Astrocyte (in vitro differentiated cells and primary cell): ENCODE measurements around the gene POLR2L. TPM values are rescaled to one million over a fixed set of nuclear protein-coding genes. Genes with fewer than 3 reads are reported as not detected.

Experiments
- DNase-seq: peaks from one replicate; pipeline ENCODE4 v3.0.0-alpha.2; 2010; ENCODE audit warnings: low read depth
- FAIRE-seq: peaks from 2 replicates; lab custom pipeline; 2011; peaks lifted over from hg19 to GRCh38; lab: Jason Lieb, UNC
- H2AFZ ChIP-seq: 2 replicates; pipeline ENCODE4 v1.6.0; 2012; ENCODE audit warnings: low read depth, low read length, inconsistent platforms
- H3K27ac ChIP-seq: 2 replicates; pipeline ENCODE4 v1.5.1; 2011; ENCODE audit warnings: low read depth, low read length, inconsistent platforms
- H3K27me3 ChIP-seq: 2 replicates; pipeline ENCODE4 v1.6.0; 2011; ENCODE audit warnings: low read length, inconsistent platforms; ENCODE audit not compliant: insufficient read depth
- H3K36me3 ChIP-seq: 2 replicates; pipeline ENCODE4 v1.5.1; 2011; ENCODE audit warnings: low read length, inconsistent platforms; ENCODE audit not compliant: insufficient read depth
- H3K4me1 ChIP-seq: 2 replicates; pipeline ENCODE4 v1.5.1; 2011; ENCODE audit warnings: low read length, inconsistent platforms; ENCODE audit not compliant: insufficient read depth
- H3K4me2 ChIP-seq: 2 replicates; pipeline ENCODE4 v1.6.0; 2012; ENCODE audit warnings: low read length, inconsistent platforms
- H3K4me3 ChIP-seq: 2 replicates; pipeline ENCODE4 v1.5.1; 2011; ENCODE audit warnings: low read depth, mild to moderate bottlenecking, low read length, inconsistent platforms; ENCODE audit not compliant: insufficient read depth
- H3K79me2 ChIP-seq: 2 replicates; pipeline ENCODE4 v1.6.0; 2012; ENCODE audit warnings: mild to moderate bottlenecking, low read length, inconsistent platforms; ENCODE audit not compliant: insufficient read depth
- H3K9ac ChIP-seq: 2 replicates; pipeline ENCODE4 v1.6.0; 2012; ENCODE audit warnings: mild to moderate bottlenecking, low read length, inconsistent platforms
- H3K9me3 ChIP-seq: 2 replicates; pipeline ENCODE4 v1.5.1; 2012; ENCODE audit warnings: low read depth, mild to moderate bottlenecking, low read length, inconsistent platforms; ENCODE audit not compliant: insufficient read depth
- H4K20me1 ChIP-seq: 2 replicates; pipeline ENCODE4 v1.6.0; 2012; ENCODE audit warnings: low read length, inconsistent platforms; ENCODE audit not compliant: insufficient read depth
- H3K27ac Mint-ChIP-seq: one replicate; pipeline ENCODE4 v1.8.0; 2021; ENCODE audit warnings: mild to moderate bottlenecking, mixed read lengths; ENCODE audit not compliant: unreplicated experiment
- H3K27me3 Mint-ChIP-seq: one replicate; pipeline ENCODE4 v1.8.0; 2021; ENCODE audit warnings: low read depth, mixed read lengths; ENCODE audit not compliant: unreplicated experiment
- H3K36me3 Mint-ChIP-seq: one replicate; pipeline ENCODE4 v1.8.0; 2021; ENCODE audit warnings: low read depth, mixed read lengths; ENCODE audit not compliant: unreplicated experiment
- H3K4me1 Mint-ChIP-seq: one replicate; pipeline ENCODE4 v1.8.0; 2021; ENCODE audit warnings: low read depth, mixed read lengths; ENCODE audit not compliant: unreplicated experiment
- H3K4me3 Mint-ChIP-seq: one replicate; pipeline ENCODE4 v1.8.0; 2021; ENCODE audit warnings: mild to moderate bottlenecking, moderate library complexity, mixed read lengths; ENCODE audit not compliant: unreplicated experiment
- H3K9me3 Mint-ChIP-seq: one replicate; pipeline ENCODE4 v1.8.0; 2021; ENCODE audit warnings: mild to moderate bottlenecking, mixed read lengths; ENCODE audit not compliant: unreplicated experiment
- EZH2 ChIP-seq: IDR thresholded peaks from 2 replicates; pipeline ENCODE4 v1.6.1; 2012; ENCODE audit warnings: mild to moderate bottlenecking, low read length, inconsistent platforms; ENCODE audit not compliant: insufficient read depth
- total RNA-seq: library from RNA; stranded (reverse); gene quantifications from 2 replicates; pipeline ENCODE4 v1.2.1, GENCODE V29; 2021
- TF ChIP-seq, protein P1 (sequence below): IDR thresholded peaks from 2 replicates; pipeline ENCODE4 v1.5.1; 2011; ENCODE audit warnings: low read depth, mild to moderate bottlenecking, inconsistent platforms, low read length, moderate library complexity; ENCODE audit not compliant: insufficient read depth

POLR2L gene
- total RNA-seq, 1 donor from 2014 or later = 212 TPM

DNA sequence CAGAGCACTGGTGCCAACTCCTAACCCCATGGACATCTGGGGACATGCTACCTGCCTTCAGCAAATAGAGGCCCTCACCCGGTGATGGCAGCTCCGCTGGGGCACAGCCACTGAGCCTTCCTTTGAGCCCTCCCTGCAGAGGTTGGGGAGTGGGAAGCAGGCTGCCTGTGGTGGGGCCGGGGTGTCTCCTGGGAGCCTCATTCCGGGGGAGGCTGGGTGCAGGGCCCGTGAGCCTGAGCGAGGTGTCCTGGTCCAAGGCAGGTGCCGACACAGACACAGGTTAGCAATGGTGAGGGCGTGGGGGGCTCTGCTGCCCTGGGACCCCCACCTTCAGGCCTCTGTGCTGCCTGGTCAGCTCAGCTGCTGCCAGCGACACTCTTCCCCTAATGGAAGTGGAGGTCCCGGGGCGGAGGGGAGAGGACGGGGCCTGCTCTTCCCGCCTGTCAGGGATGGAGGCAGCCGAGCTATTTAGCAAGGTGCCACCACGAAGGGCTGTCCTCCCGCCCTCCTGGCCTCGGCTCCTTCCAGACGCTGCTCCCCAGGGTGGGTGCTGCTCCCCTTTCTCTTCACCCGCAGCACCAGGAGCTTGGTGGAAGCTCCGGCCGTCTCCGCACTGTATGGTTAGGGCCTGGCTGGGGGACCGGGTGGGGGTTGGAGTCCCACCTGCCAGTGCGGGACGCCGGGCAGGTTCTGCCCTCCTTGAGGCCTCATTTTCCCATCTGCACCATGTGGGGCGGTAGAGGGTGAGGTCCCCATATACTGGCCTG, 11.5 kb upstream of the POLR2L start:
- H3K4me3 ChIP-seq = no peak overlapping the region
- H3K4me1 ChIP-seq = peaks cover 5% of the 10 kb centered on the region
- H2AFZ ChIP-seq = no peak overlapping the region

DNA sequence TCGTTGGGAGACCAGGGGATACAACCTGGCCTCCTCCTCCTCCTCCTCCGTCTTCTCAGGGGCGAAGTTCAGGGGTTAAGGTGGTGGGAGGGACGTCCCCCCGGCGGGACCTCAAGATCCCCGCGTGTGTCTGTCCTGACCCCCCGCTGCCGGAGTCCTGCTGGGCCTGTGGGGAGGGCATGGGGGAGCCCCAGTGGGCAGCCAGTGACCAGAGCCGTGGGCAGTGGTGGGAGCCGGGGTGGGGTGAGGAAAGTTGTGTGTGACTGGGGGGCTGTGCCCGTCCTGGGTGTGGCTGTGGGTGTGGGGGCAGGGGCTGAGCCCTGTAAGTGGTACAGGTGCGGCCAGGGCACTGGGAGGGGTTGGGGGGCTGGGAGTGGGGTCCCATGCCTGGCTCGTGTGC, 10.4 kb upstream of the POLR2L start:
- Histone ChIP-seq H3K4me2 (no peak overlapping the region), H3K4me3 (no peak overlapping the region), H2AFZ (no peak overlapping the region), H3K79me2 (peaks cover 6% of the 10 kb centered on the region), H3K9ac (no peak overlapping the region), H4K20me1 (peaks cover 90% of the 10 kb centered on the region), H3K36me3 (no peaks in the 10 kb centered on the region), H3K9me3 (no peaks in the 10 kb centered on the region), H3K4me1 (peaks cover 9% of the 10 kb centered on the region), H3K27ac (no peak overlapping the region), H3K27me3 (no peaks in the 10 kb centered on the region)
- peaks cover 2% of the 10 kb centered on the region for H3K36me3 Mint-ChIP-seq
- FAIRE-seq = no peak
- no peak for TF ChIP-seq EZH2
- TF ChIP-seq, protein P1, sequence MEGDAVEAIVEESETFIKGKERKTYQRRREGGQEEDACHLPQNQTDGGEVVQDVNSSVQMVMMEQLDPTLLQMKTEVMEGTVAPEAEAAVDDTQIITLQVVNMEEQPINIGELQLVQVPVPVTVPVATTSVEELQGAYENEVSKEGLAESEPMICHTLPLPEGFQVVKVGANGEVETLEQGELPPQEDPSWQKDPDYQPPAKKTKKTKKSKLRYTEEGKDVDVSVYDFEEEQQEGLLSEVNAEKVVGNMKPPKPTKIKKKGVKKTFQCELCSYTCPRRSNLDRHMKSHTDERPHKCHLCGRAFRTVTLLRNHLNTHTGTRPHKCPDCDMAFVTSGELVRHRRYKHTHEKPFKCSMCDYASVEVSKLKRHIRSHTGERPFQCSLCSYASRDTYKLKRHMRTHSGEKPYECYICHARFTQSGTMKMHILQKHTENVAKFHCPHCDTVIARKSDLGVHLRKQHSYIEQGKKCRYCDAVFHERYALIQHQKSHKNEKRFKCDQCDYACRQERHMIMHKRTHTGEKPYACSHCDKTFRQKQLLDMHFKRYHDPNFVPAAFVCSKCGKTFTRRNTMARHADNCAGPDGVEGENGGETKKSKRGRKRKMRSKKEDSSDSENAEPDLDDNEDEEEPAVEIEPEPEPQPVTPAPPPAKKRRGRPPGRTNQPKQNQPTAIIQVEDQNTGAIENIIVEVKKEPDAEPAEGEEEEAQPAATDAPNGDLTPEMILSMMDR = no peak
- H3K4me3 Mint-ChIP-seq = no peak overlapping the region
- peaks cover 1% of the 10 kb centered on the region for H3K4me1 Mint-ChIP-seq
- no peaks in the 10 kb centered on the region for H3K9me3 Mint-ChIP-seq
- H3K27ac Mint-ChIP-seq = no peak overlapping the region
- H3K27me3 Mint-ChIP-seq = no peaks in the 10 kb centered on the region
- no peak for DNase-seq

More for the DNA sequence above, 11.5 kb upstream of the POLR2L start:
- no peak overlapping the region for H3K4me3 Mint-ChIP-seq
- no peak overlapping the region for H3K27ac Mint-ChIP-seq
- Histone ChIP-seq H3K4me2 (no peak overlapping the region), H3K9ac (no peak overlapping the region), H3K79me2 (peaks cover 6% of the 10 kb centered on the region), H3K27me3 (no peaks in the 10 kb centered on the region), H3K9me3 (no peaks in the 10 kb centered on the region), H3K36me3 (no peaks in the 10 kb centered on the region), H3K27ac (no peak overlapping the region), H4K20me1 (peaks cover 86% of the 10 kb centered on the region)
- H3K27me3 Mint-ChIP-seq = no peaks in the 10 kb centered on the region
- TF ChIP-seq, protein P1 = no peak
- no peak for TF ChIP-seq EZH2
- peaks cover 2% of the 10 kb centered on the region for H3K36me3 Mint-ChIP-seq
- no peaks in the 10 kb centered on the region for H3K9me3 Mint-ChIP-seq
- FAIRE-seq (no peak), DNase-seq (no peak)
- H3K4me1 Mint-ChIP-seq = peaks cover 1% of the 10 kb centered on the region
